Right lung (tissue), 5 donors: ENCODE data around the gene ALG12. TPM values are rescaled to one million over a fixed set of nuclear protein-coding genes. Genes with fewer than 3 reads are reported as not detected.

Experiments used
- DNase-seq, 2 donors: peaks; one replicate each; pipeline ENCODE4 v3.0.0-alpha.2; 2013
- polyA plus RNA-seq, 5 donors: library from polyadenylated mRNA; unstranded; fragments of 120-200 nt; gene quantifications; one replicate each; pipeline versions ENCODE4 v1.2.1 to v1.2.3, GENCODE V29; 2013; ENCODE audit warnings: inconsistent platforms in 1 of 5, low replicate concordance in 1 of 5; ENCODE audit not compliant: insufficient read length in 5 of 5, insufficient read depth in 1 of 5

ALG12 gene
- polyA plus RNA-seq, 5 donors: 17.9 to 35.1 (median 21.5) TPM

GRCh38 chr22:49933236-49934159, 15.3 kb upstream of the ALG12 start:
- DNase-seq: no peak

GRCh38 chr22:49930596-49931412, 12.6 kb upstream of the ALG12 start:
- DNase-seq: peak in 1 of 2 donors; percentile 52

- DNase-seq: no peak
These were observed 11.8 kb upstream of the ALG12 start for GRCh38 chr22:49929994-49930575.

GRCh38 chr22:49929211-49929979, 11.2 kb upstream of the ALG12 start:
- DNase-seq: no peak

GRCh38 chr22:49928555-49929210, 10.4 kb upstream of the ALG12 start:
- DNase-seq: no peak

- no peak for DNase-seq
These were observed 9.9 kb upstream of the ALG12 start for GRCh38 chr22:49928185-49928495.

GRCh38 chr22:49927483-49928184, 9.4 kb upstream of the ALG12 start:
- no peak for DNase-seq

GRCh38 chr22:49926916-49927315, 8.7 kb upstream of the ALG12 start:
- no peak for DNase-seq

GRCh38 chr22:49925525-49926128, 7.4 kb upstream of the ALG12 start:
- DNase-seq: no peak

- DNase-seq: no peak
These were observed 6.0 kb upstream of the ALG12 start for GRCh38 chr22:49924113-49924833.

GRCh38 chr22:49923445-49923844, 5.2 kb upstream of the ALG12 start:
- DNase-seq: no peak

- no peak for DNase-seq
These were observed 4.7 kb upstream of the ALG12 start for GRCh38 chr22:49922926-49923325.

- DNase-seq: no peak
These were observed 4.2 kb upstream of the ALG12 start for GRCh38 chr22:49922484-49922883.

- no peak for DNase-seq
These were observed 3.5 kb upstream of the ALG12 start for GRCh38 chr22:49921508-49922278.

GRCh38 chr22:49920859-49921258, 2.6 kb upstream of the ALG12 start:
- DNase-seq: no peak

GRCh38 chr22:49918911-49919881, 958 bp upstream of the ALG12 start:
- DNase-seq: no peak

- DNase-seq: no peak
These were observed 1.4 kb downstream of the ALG12 start for GRCh38 chr22:49916831-49917230.
